H9 (cell line): ENCODE measurements around the gene RAB43. TPM values are rescaled to one million over a fixed set of nuclear protein-coding genes. Genes with fewer than 3 reads are reported as not detected.

Experiments used
- DNase-seq: peaks from one replicate; pipeline ENCODE4 v3.0.0-alpha.2; 2017
- H2AFZ ChIP-seq: one replicate; pipeline ENCODE4 v1.6.1; 2013; ENCODE audit warnings: mild to moderate bottlenecking, low read length, control low read depth, moderate library complexity
- H2AK5ac ChIP-seq: 2 replicates; pipeline ENCODE4 v1.6.1; 2013; ENCODE audit warnings: low read length, control low read depth, mixed read lengths; ENCODE audit not compliant: insufficient read length
- H2BK120ac ChIP-seq: one replicate; pipeline ENCODE4 v1.6.1; 2013; ENCODE audit warnings: low read depth, mild to moderate bottlenecking, low read length, control low read depth, inconsistent platforms; ENCODE audit not compliant: poor library complexity, severe bottlenecking
- H2BK12ac ChIP-seq: 2 replicates; pipeline ENCODE4 v1.6.1; 2013; ENCODE audit warnings: low read length, control low read depth, mixed read lengths, low read depth; ENCODE audit not compliant: insufficient read length
- H2BK15ac ChIP-seq: 2 replicates; pipeline ENCODE4 v1.6.1; 2013; ENCODE audit warnings: low read depth, low read length, control low read depth
- H2BK20ac ChIP-seq: one replicate; pipeline ENCODE4 v1.6.1; 2013; ENCODE audit warnings: low read depth, mild to moderate bottlenecking, low read length, control low read depth, inconsistent platforms; ENCODE audit not compliant: poor library complexity, severe bottlenecking
- H2BK5ac ChIP-seq: 2 replicates; pipeline ENCODE4 v1.6.1; 2013; ENCODE audit warnings: low read length, control low read depth, mixed read lengths; ENCODE audit not compliant: insufficient read length
- H3K14ac ChIP-seq: 2 replicates; pipeline ENCODE4 v1.6.1; 2013; ENCODE audit warnings: low read length, control low read depth; ENCODE audit not compliant: insufficient read depth
- H3K18ac ChIP-seq: 2 replicates; pipeline ENCODE4 v1.6.1; 2013; ENCODE audit warnings: low read depth, mild to moderate bottlenecking, mixed read lengths, low read length, control low read depth; ENCODE audit not compliant: insufficient read length
- H3K23ac ChIP-seq: 2 replicates; pipeline ENCODE4 v1.6.1; 2013; ENCODE audit warnings: low read length, control low read depth, mixed read lengths, low read depth; ENCODE audit not compliant: insufficient read length
- H3K23me2 ChIP-seq: 2 replicates; pipeline ENCODE4 v1.6.1; 2013; ENCODE audit warnings: low read depth, mild to moderate bottlenecking, mixed read lengths, low read length, control low read depth; ENCODE audit not compliant: insufficient read length, poor library complexity, severe bottlenecking
- H3K27ac ChIP-seq: 2 replicates; pipeline ENCODE4 v1.5.1; 2013; ENCODE audit warnings: low read length, control low read depth, mixed read lengths, low read depth; ENCODE audit not compliant: insufficient read length
- H3K27me3 ChIP-seq: 2 replicates; pipeline ENCODE4 v1.6.1; 2013; ENCODE audit warnings: low read length, control low read depth, inconsistent platforms; ENCODE audit not compliant: insufficient read depth
- H3K4ac ChIP-seq: 2 replicates; pipeline ENCODE4 v1.6.1; 2013; ENCODE audit warnings: low read depth, mild to moderate bottlenecking, control low read depth, inconsistent platforms, low read length, moderate library complexity
- H3K4me1 ChIP-seq: 2 replicates; pipeline ENCODE4 v1.6.1; 2013; ENCODE audit warnings: low read length, control low read depth, inconsistent platforms; ENCODE audit not compliant: insufficient read depth
- H3K4me2 ChIP-seq: 2 replicates; pipeline ENCODE4 v1.6.1; 2013; ENCODE audit warnings: low read length, control low read depth, mixed read lengths; ENCODE audit not compliant: insufficient read length, insufficient read depth
- H3K56ac ChIP-seq: 2 replicates; pipeline ENCODE4 v1.6.1; 2013; ENCODE audit warnings: low read depth, mild to moderate bottlenecking, mixed read lengths, low read length, control low read depth; ENCODE audit not compliant: insufficient read length
- H3K79me1 ChIP-seq: 2 replicates; pipeline ENCODE4 v1.6.1; 2013; ENCODE audit warnings: low read depth, mild to moderate bottlenecking, moderate library complexity, low read length, control low read depth, inconsistent platforms; ENCODE audit not compliant: insufficient read depth, poor library complexity, severe bottlenecking
- H3K79me2 ChIP-seq: 2 replicates; pipeline ENCODE4 v1.6.1; 2013; ENCODE audit warnings: low read length, control low read depth, inconsistent platforms; ENCODE audit not compliant: insufficient read depth
- H3K9ac ChIP-seq: 2 replicates; pipeline ENCODE4 v1.6.1; 2013; ENCODE audit warnings: low read length, control low read depth, mixed read lengths; ENCODE audit not compliant: insufficient read length; ENCODE audit errors: extremely low read depth
- H3K9me3 ChIP-seq: one replicate; pipeline ENCODE4 v1.6.1; 2013; ENCODE audit warnings: low read depth, low read length, inconsistent platforms; ENCODE audit not compliant: control insufficient read depth
- H3T11ph ChIP-seq: one replicate; pipeline ENCODE4 v1.6.1; 2013; ENCODE audit warnings: mild to moderate bottlenecking, low read length, control low read depth, inconsistent platforms
- H4K20me1 ChIP-seq: one replicate; pipeline ENCODE4 v1.6.1; 2013; ENCODE audit not compliant: control insufficient read depth, insufficient read length, insufficient read depth
- H4K5ac ChIP-seq: 2 replicates; pipeline ENCODE4 v1.6.1; 2013; ENCODE audit warnings: low read depth, mild to moderate bottlenecking, mixed read lengths, low read length, control low read depth; ENCODE audit not compliant: insufficient read length
- H4K8ac ChIP-seq: replicated peaks from 2 replicates; pipeline ENCODE4 v1.6.1; 2013; ENCODE audit warnings: low read length, control low read depth, mixed read lengths, low read depth; ENCODE audit not compliant: insufficient read length
- H4K91ac ChIP-seq: 2 replicates; pipeline ENCODE4 v1.6.1; 2013; ENCODE audit warnings: low read depth, mild to moderate bottlenecking, moderate library complexity, mixed read lengths, low read length, control low read depth; ENCODE audit not compliant: insufficient read length
- H3K27ac Mint-ChIP-seq, 3 experiments: 2 replicates in 2 of 3; 3 replicates in 1 of 3; pipeline ENCODE4 v1.8.0; 2020 to 2021; ENCODE audit warnings: mixed read lengths in 3 of 3, mild to moderate bottlenecking in 1 of 3, moderate library complexity in 1 of 3
- H3K27me3 Mint-ChIP-seq: 2 replicates; pipeline ENCODE4 v1.8.0; 2021; ENCODE audit warnings: low read depth, mild to moderate bottlenecking, moderate library complexity, mixed read lengths
- H3K36me3 Mint-ChIP-seq, 3 experiments: 2 replicates in 2 of 3; 3 replicates in 1 of 3; pipeline ENCODE4 v1.8.0; 2020 to 2021; ENCODE audit warnings: low read depth in 3 of 3, mixed read lengths in 3 of 3; ENCODE audit not compliant: insufficient read depth in 1 of 3
- H3K4me1 Mint-ChIP-seq, 2 experiments: 2 replicates each; pipeline ENCODE4 v1.8.0; 2020; ENCODE audit warnings: mixed read lengths in 2 of 2
- H3K4me3 Mint-ChIP-seq, 2 experiments: 2 replicates in 1 of 2; 3 replicates in 1 of 2; pipeline ENCODE4 v1.8.0; 2020 to 2021; ENCODE audit warnings: mild to moderate bottlenecking in 2 of 2, mixed read lengths in 2 of 2, moderate library complexity in 1 of 2
- H3K9me3 Mint-ChIP-seq, 2 experiments: 2 replicates in 1 of 2; 3 replicates in 1 of 2; pipeline ENCODE4 v1.8.0; 2020; ENCODE audit warnings: mild to moderate bottlenecking in 2 of 2, mixed read lengths in 2 of 2, moderate library complexity in 1 of 2
- CTCF ChIP-seq: fragments of 200-600 bp; sonication (generic); conservative IDR thresholded peaks from 3 replicates; pipeline ENCODE4 v1.8.0; 2021; ENCODE audit warnings: antibody characterized with exemption, mild to moderate bottlenecking
- WGBS: extraction: QIAGEN DNeasy Blood & Tissue Kit; methylation state at CpG from one replicate; pipeline ENCODE4 v1.1.7; 2013; ENCODE audit warnings: missing lambda C conversion rate, low lambda C conversion rate, mixed read lengths; ENCODE audit not compliant: insufficient read length; ENCODE audit errors: extremely low coverage; 5-methylcytosine and 5-hydroxymethylcytosine counted together
- total RNA-seq: library from RNA; stranded (reverse); gene quantifications from 2 replicates; pipeline ENCODE4 v1.2.1, GENCODE V29; 2021

Gene RAB43
- total RNA-seq, 1 experiment from 2014 or later, result 13.6 TPM

DNA sequence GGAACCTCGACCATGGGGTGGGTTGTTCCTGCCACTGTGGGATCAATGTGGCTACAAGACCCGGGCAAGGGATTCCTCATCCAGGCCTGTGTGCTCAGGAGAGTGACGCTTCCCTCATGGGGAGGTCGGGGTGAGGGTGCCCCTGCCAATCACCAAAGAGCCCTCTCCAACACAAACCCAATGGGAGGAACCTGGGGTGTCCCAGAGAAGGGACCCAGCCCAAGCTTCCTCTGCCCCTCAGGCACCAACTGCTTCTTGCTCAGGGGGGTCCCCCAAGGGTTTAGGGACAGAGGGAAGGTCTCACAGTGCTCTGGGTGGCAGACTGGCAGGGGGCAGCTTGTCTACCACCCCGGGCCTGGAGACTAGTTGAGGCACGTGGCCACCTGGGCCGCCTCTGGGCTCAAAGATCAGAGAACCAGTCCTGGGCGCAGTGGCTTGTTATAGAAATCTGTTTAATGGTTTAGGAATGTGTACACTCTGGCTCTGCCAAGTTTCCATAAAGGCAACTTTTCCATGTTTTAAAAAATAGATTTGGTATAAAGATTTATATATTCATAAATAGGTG lies 34.4 kb downstream of the RAB43 start:
- Histone ChIP-seq H3K23me2 (no peaks in the 10 kb centered on the region), H3T11ph (no peak overlapping the region), H4K8ac (no peak overlapping the region), H2BK15ac (no peak overlapping the region), H3K4me1 (no peaks in the 10 kb centered on the region), H3K18ac (no peak overlapping the region), H2AK5ac (no peak overlapping the region), H2BK5ac (no peak overlapping the region), H3K4ac (no peak overlapping the region), H3K4me2 (no peak overlapping the region), H3K9ac (no peak overlapping the region), H3K79me1 (no peaks in the 10 kb centered on the region), H2BK20ac (no peak overlapping the region), H3K27me3 (no peaks in the 10 kb centered on the region), H2AFZ (no peak overlapping the region), H4K20me1 (no peaks in the 10 kb centered on the region), H3K56ac (no peak overlapping the region), H3K23ac (no peak overlapping the region), H2BK12ac (no peak overlapping the region), H3K79me2 (no peaks in the 10 kb centered on the region), H4K91ac (no peak overlapping the region), H3K9me3 (no peaks in the 10 kb centered on the region), H3K14ac (no peak overlapping the region), H2BK120ac (no peak overlapping the region), H4K5ac (no peak overlapping the region), H3K27ac (no peak overlapping the region)
- no peak for TF ChIP-seq CTCF
- Mint-ChIP-seq H3K4me1 (no peaks in the 10 kb centered on the region), H3K9me3 (no peaks in the 10 kb centered on the region), H3K27me3 (peaks cover under 1% of the 10 kb centered on the region; the same call in 1 of the 2 replicates), H3K4me3 (no peak overlapping the region), H3K27ac (no peak overlapping the region), H3K36me3 (peaks cover 2 to 9% (median 3%) of the 10 kb centered on the region in 3 experiments; a peak in 6 of 7 replicates)
- no peak for DNase-seq
- WGBS, result no CpG with 5 or more reads among the region's 8 CpGs
